ENCODE data around the gene CHST7.
"Not testable (repeated sequence)": the region's sequence is repeated elsewhere in the genome, so short reads cannot be mapped to it uniquely, and the experiment has no call there.

The CHST7 gene, protein sequence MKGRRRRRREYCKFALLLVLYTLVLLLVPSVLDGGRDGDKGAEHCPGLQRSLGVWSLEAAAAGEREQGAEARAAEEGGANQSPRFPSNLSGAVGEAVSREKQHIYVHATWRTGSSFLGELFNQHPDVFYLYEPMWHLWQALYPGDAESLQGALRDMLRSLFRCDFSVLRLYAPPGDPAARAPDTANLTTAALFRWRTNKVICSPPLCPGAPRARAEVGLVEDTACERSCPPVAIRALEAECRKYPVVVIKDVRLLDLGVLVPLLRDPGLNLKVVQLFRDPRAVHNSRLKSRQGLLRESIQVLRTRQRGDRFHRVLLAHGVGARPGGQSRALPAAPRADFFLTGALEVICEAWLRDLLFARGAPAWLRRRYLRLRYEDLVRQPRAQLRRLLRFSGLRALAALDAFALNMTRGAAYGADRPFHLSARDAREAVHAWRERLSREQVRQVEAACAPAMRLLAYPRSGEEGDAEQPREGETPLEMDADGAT

DNA sequence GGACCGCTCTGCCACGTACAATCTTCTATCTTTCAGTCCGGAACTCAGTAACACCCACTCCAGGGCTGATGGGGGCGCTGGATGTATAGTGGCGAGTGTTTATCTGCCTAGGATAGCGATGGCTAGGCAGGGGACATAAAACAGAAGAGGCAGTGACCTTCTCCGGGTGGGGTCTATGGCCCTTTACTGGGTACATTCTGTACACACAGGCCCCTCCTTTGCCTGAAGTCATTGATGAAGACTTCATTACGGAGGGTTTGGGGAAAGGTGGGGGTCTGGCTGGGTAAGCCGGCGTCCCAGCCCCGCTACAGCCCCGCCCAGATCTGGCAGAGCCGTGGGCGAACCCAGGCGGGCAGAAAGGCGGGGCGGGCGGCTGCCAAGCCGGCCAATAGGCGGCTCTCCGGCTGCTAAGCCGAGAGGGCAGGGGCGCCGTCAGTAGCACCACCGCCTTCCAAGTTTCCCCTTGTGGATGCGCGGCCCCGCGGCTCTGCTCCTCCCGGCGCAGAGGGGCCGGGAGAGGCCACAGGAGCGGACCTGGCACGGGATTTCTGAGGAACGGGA lies at the start of gene CHST7:
TSS of gene CHST7 (plus strand) at position 435 of the 561 bp plus-strand sequence. CDS start 167 bp downstream, outside the sequence.
- DNase-seq, result peak; percentile 53

DNA sequence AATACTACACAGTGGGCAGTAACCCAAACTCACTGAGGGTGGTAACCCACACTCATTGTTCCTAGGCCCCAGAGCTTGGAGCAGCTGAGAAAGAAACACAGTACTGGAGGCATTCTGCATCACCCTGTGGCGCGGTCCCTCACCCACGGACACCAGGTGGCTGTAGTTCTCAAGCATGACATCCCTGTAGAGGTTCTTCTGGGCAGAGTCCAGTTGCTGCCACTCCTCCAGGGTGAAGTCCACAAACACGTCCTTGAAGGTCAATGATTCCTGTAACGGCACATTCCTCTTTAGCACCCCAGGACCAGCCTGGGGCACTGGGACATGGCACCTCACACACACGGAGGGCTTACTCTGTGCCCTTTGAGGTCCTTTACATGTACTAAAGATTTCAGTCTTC lies 44.9 kb upstream of the CHST7 start:
- DNase-seq, result not testable (repeated sequence)

- not testable (repeated sequence) for DNase-seq
Observed at GRCh38 chrX:46529740-46530403, 43.7 kb upstream of the CHST7 start.

GRCh38 chrX:46530404-46530908 lies 43.1 kb upstream of the CHST7 start:
- not testable (repeated sequence) for DNase-seq

GRCh38 chrX:46531442-46531841 lies 42.1 kb upstream of the CHST7 start:
- DNase-seq, result no peak

- DNase-seq, result no peak
Observed at GRCh38 chrX:46543441-46543840, 30.1 kb upstream of the CHST7 start.

DNA sequence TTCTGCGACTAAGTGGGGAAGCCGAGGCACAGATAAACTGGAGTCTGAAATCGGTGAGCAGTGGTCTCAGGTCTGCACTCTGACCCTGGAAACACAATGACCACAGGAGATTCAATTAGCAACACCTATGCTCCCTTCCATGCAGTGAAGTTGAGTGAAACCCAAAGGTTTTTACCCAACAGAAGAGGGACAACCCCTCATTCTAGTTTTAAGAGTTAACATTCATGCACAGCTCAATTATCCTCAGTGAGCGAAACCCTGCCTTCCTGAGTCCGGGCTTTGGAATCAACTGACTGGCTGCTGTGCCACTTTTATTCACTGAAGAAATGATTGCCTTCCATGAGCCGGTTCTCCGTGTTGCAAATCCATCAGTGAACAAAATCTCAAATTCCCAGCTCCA lies 29.0 kb upstream of the CHST7 start:
- not testable (repeated sequence) for DNase-seq

DNA sequence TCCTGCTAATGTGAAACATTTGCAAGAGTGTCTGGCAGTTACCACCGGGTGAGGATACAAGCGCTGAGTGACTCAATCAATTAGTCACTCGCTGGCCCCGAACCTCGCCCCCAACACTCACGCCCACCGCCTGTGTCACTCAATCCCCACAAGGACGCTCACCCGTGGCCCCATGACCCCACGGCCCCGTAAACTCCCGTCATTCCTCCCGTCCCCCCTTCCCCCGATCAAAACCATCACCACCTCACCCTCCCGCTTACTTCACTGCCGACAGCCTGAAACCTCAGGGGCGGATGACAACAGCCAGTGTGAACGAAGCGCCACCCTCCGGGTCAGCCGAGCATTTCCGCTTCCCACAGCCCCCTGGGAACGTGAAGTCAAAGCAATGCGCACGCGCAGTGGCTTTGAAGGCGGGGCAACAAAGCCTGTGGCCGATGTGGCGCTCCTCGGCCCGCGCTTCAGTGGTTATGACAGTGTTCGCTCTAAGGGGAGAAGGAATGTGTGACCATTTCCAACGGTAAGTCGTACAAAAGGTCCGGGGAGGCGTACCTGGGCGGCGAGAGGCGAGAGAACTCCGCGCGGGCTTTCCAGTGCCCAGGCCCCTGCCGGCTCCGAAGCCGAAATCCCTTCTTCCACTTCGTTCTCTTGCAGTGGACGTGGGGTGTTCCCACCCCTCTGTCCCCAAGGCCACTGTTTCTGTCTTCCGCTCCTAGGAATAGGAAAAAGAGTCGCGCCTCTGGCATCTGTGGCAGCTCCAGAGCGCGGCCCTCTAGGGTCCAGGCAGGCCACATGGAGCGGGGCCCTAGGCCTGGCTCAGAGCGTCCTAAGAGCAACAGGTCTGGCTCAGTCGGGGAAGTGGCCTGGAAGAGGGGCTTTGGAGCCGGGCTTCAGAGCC lies 28.2 kb upstream of the CHST7 start, which contains the start of gene ZNF674:
TSS of gene ZNF674 (minus strand) at position 311 of the 895 bp plus-strand sequence. CDS start 3,334 bp downstream, outside the sequence.
- DNase-seq, result peak; percentile 93

- DNase-seq, result no peak
Observed at GRCh38 chrX:46547857-46548256, 25.7 kb upstream of the CHST7 start.

DNA sequence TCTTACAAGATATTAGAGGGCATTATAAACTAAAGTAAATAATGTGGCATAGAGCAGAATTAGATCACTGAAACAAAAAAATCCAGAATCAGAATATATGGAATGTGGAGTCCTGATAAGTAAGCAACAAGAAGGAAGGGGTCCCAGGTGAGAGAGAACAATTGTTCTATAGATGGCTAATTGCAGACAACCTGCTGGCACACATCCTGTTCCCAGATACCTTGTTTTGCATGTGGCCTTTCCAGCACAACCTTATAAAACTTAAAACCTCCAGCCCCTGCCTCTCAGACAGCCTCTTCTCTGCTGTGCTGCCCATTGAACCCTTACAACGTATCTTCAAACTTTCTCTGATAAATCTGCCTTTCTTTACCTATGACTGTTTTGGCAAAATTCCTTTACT lies 23.7 kb upstream of the CHST7 start:
- DNase-seq, result no peak

- DNase-seq, result no peak
Observed at GRCh38 chrX:46551494-46552128, 22.0 kb upstream of the CHST7 start.

DNA sequence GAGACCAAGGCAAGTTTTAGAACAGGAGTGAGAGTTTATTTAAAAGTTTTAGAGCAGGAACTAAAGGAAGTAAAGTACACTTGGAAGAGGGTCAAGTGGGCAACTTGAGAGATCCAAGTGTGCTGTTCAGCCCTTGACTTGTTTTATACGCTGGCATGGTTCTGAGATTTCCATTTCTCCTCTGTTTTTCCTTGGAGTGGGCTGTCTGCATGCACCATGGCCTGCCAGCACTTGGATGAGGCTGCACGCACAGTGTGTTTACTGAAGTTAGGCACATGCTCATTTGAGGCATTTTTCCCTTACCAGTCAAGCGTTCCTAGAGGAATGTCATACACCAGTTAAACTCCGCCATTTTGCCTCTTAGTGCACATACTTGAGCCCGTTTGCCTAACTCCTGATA lies 19.6 kb upstream of the CHST7 start:
- no peak for DNase-seq

- DNase-seq, result no peak
Observed at GRCh38 chrX:46554942-46555341, 18.6 kb upstream of the CHST7 start.

GRCh38 chrX:46559062-46559461 lies 14.5 kb upstream of the CHST7 start:
- no peak for DNase-seq

- DNase-seq, result peak; percentile 9
Observed at GRCh38 chrX:46561824-46562657, 11.5 kb upstream of the CHST7 start.

GRCh38 chrX:46567388-46567787 lies 6.2 kb upstream of the CHST7 start:
- no peak for DNase-seq

GRCh38 chrX:46569621-46570020 lies 3.9 kb upstream of the CHST7 start:
- DNase-seq, result no peak

DNA sequence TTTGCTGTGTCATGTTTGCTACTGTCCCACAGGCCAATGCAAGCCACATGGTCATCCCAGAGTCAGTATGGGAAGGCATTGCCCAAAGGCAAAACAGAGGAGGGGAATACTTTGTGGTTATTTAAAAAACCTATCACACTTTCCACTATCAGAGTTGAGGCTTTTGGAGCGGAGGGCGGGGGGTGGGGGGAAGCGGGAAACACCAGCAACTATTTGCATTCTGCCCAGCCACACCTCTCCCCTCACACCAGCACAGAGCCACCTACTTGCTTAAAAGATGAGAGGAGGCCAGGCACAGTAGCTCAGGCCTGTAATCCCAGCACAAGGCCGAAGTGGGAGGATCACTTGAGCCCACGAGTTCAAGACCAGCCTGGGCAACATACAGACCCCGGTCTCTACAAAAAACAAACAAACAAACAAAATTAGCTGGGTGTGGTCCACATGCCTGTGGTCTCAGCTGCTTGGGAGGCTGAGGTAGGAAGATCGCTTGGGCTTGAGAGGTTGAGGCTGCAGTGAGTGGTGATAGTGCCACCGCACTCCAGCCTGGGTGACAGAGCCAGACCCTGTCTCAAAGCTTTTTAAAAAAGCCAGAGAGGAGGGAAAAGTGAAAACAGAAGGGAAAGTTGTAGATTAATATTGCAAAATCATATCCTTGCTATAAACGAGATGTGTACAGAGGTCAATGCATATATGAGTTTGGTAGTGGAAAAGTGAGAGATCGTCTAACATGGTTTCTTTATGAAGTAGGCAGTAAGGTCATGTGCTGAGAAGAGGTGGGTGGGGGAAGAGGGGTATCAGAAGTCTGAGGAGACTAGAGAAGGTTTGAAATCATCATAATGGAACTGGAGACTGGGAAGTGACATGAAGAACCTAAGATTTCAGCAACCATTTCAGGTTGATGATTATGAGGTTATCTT lies 1.9 kb upstream of the CHST7 start:
- DNase-seq, result no peak

DNA sequence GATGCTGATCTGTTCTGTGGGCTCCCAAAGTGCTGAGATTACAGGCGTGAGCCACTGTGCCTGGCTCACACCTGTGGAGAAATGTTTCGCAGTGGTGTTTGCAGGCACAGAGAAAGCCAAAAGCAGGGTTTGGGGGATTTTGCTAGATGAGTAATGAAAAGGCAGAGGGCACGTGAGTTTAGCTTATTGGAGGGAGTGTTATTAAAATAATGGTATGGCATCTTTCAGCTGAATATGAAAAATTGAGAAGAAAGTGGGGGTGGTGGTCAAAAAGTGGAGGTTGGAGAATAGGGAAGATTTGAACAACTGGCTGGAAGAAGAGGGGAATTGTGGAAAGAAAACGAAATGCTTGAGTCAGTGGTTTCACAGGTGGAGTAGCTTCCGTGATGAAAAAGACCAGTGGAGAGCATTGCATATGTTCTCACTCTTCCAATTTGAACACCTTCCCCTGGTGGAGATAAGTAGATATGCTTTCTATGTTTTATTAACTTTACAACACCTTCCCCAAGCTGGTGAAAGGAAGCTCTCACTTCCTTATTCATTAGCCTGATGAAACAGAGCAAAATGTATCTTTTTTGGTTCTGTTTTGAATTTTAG lies 1.1 kb upstream of the CHST7 start:
- no peak for DNase-seq

Data from CD4-positive, alpha-beta T cell treated with Interferon gamma for 1 hour (primary cell).